Left lung (tissue), 10 donors: ENCODE results near the gene ARF4. TPM values are rescaled to one million over a fixed set of nuclear protein-coding genes. Genes with fewer than 3 reads are reported as not detected.

Experiments
- ATAC-seq: fragments of 200-7000 bp; cut with Tn5 transposase; one replicate; pipeline ENCODE4 v1.9.1; 2020; ENCODE audit warnings: moderate library complexity
- DNase-seq, 4 donors: peaks; one replicate each; pipeline ENCODE4 v3.0.0-alpha.2; 2013 to 2020
- H3K27ac ChIP-seq, 2 donors: fragments of 200-600 bp; sonication (generic) in 1 of 2; one replicate each; pipeline versions ENCODE4 v1.5.0 to v1.8.0; 2020 to 2021
- H3K27me3 ChIP-seq, 2 donors: fragments of 200-600 bp; sonication (generic) in 1 of 2; one replicate each; pipeline versions ENCODE4 v1.5.0 to v1.8.0; 2020 to 2021
- H3K36me3 ChIP-seq, 2 donors: fragments of 200-600 bp; sonication (generic) in 1 of 2; one replicate each; pipeline versions ENCODE4 v1.5.0 to v1.8.0; 2020 to 2021
- H3K4me1 ChIP-seq, 2 donors: fragments of 200-600 bp; one replicate each; pipeline ENCODE4 v1.8.0; 2021
- H3K4me3 ChIP-seq, 2 donors: fragments of 200-600 bp; sonication (generic) in 1 of 2; one replicate each; pipeline versions ENCODE4 v1.5.0 to v1.8.0; 2020 to 2021; ENCODE audit warnings: mild to moderate bottlenecking in 1 of 2
- H3K9me3 ChIP-seq, 2 donors: fragments of 200-600 bp; sonication (generic) in 1 of 2; one replicate each; pipeline versions ENCODE4 v1.5.0 to v1.8.0; 2020 to 2021
- CTCF ChIP-seq, 2 donors: fragments of 200-600 bp; sonication (generic) in 1 of 2; IDR thresholded peaks; one replicate each; pipeline versions ENCODE4 v1.5.0 to v1.8.0; 2021; ENCODE audit warnings: antibody characterized with exemption in 2 of 2
- intact Hi-C, 2 donors: fragments of 100-400 bp; cut with DNase I; formaldehyde crosslinking; loops; one replicate each; pipeline versions ENCODE4 v1.11.2 to v1.14.2; 2022
- polyA plus RNA-seq, 6 donors: library from polyadenylated mRNA; unstranded; fragments of 120-200 nt; gene quantifications; one replicate each; pipeline ENCODE4 v1.2.1, GENCODE V29; 2013; ENCODE audit not compliant: insufficient read length in 6 of 6
- total RNA-seq, 2 donors: library from RNA; stranded (reverse); fragmentation: NEBNext Ultra II Directional; extraction: Animal tissue kit (Norgen Biotek cat#: 25700); gene quantifications; one replicate each; pipeline ENCODE4 v1.2.1, GENCODE V29; 2021
- donor health status: DM: no; HTN: yes; CAD: no.
- donor health status: DM: no; HTN: no; CAD: no.

ARF4 gene
- total and polyA plus RNA-seq, 8 donors: 200 to 254 (median 216) TPM

- Histone ChIP-seq H3K4me3 (no peak overlapping the region), H3K27ac (no peak overlapping the region), H3K4me1 (peaks cover 0 to 10% of the 10 kb centered on the region in 2 donors), H3K27me3 (no peaks in the 10 kb centered on the region), H3K36me3 (peaks cover 0 to 97% of the 10 kb centered on the region in 2 donors), H3K9me3 (no peaks in the 10 kb centered on the region)
- ATAC-seq (peak; percentile 87), DNase-seq (no peak)
- TF ChIP-seq CTCF (IDR thresholded peaks at IDR 0.05): no peak
- intact Hi-C loops: no loop called here
Measured at GRCh38 chr3:57572096-57572495, 25.0 kb downstream of the ARF4 start.

GRCh38 chr3:57570878-57571277 lies 26.3 kb downstream of the ARF4 start:
- no peak overlapping the region for H3K27ac ChIP-seq
- DNase-seq (no peak), ATAC-seq (no peak)
- no peak overlapping the region for H3K4me3 ChIP-seq
- intact Hi-C loops: no loop called here
- TF ChIP-seq CTCF (IDR thresholded peaks at IDR 0.05): no peak
- no peaks in the 10 kb centered on the region for H3K27me3 ChIP-seq
- no peaks in the 10 kb centered on the region for H3K4me1 ChIP-seq
- H3K9me3 ChIP-seq: no peaks in the 10 kb centered on the region
- H3K36me3 ChIP-seq: peaks cover 0 to 99% of the 10 kb centered on the region in 2 donors

- no peak for ATAC-seq
- DNase-seq: no peak
- TF ChIP-seq CTCF (IDR thresholded peaks at IDR 0.05): no peak
- Histone ChIP-seq H3K27me3 (no peaks in the 10 kb centered on the region), H3K4me1 (no peaks in the 10 kb centered on the region), H3K27ac (no peak overlapping the region), H3K4me3 (no peak overlapping the region), H3K36me3 (peaks cover 0 to 99% of the 10 kb centered on the region in 2 donors), H3K9me3 (no peaks in the 10 kb centered on the region)
- intact Hi-C loops: no loop called here
Measured at GRCh38 chr3:57569859-57570450, 27.2 kb downstream of the ARF4 start.

- ATAC-seq: no peak
- no peak for DNase-seq
- H3K4me3 ChIP-seq: peak overlapping the region in 1 of 2 donors; percentile 5
- intact Hi-C loops: no loop called here
- peaks cover 0 to 43% of the 10 kb centered on the region in 2 donors for H3K36me3 ChIP-seq
- H3K9me3 ChIP-seq: no peaks in the 10 kb centered on the region
- TF ChIP-seq CTCF (IDR thresholded peaks at IDR 0.05): no peak
- no peak overlapping the region for H3K27ac ChIP-seq
- no peaks in the 10 kb centered on the region for H3K27me3 ChIP-seq
- peaks cover 15 to 47% of the 10 kb centered on the region in 2 donors for H3K4me1 ChIP-seq
Measured at GRCh38 chr3:57559526-57559925, 37.6 kb downstream of the ARF4 start.

GRCh38 chr3:57557085-57557537 lies 40.0 kb downstream of the ARF4 start:
- intact Hi-C loops: no loop called here
- Histone ChIP-seq H3K9me3 (no peaks in the 10 kb centered on the region), H3K4me1 (peaks cover 15 to 47% of the 10 kb centered on the region in 2 donors), H3K27me3 (no peaks in the 10 kb centered on the region), H3K4me3 (peak overlapping the region; percentile 77 to 96), H3K27ac (peak overlapping the region; percentile 85 to 93), H3K36me3 (peaks cover 0 to 29% of the 10 kb centered on the region in 2 donors)
- TF ChIP-seq CTCF (IDR thresholded peaks at IDR 0.05): no peak
- ATAC-seq (peak; percentile 11), DNase-seq (no peak)
